GM18951 (cell line): ENCODE results near the gene TMEM270.
"Not testable (repeated sequence)": the region's sequence is repeated elsewhere in the genome, so short reads cannot be mapped to it uniquely, and the experiment has no call there.

Experiments
- POLR2A ChIP-seq: IDR thresholded peaks from 4 replicates; pipeline ENCODE4 v1.6.1; 2011; ENCODE audit warnings: mild to moderate bottlenecking; ENCODE audit not compliant: insufficient read length, insufficient read depth; ENCODE audit errors: extremely low read depth
- in situ Hi-C: fragments of 300-500 bp; cut with MboI; formaldehyde crosslinking; loops from one replicate; pipeline ENCODE4 v1.12.0; 2022; ENCODE audit warnings: low sequenced_read_pairs, mixed read lengths, inconsistent platforms; ENCODE audit not compliant: unreplicated experiment

Gene TMEM270

DNA sequence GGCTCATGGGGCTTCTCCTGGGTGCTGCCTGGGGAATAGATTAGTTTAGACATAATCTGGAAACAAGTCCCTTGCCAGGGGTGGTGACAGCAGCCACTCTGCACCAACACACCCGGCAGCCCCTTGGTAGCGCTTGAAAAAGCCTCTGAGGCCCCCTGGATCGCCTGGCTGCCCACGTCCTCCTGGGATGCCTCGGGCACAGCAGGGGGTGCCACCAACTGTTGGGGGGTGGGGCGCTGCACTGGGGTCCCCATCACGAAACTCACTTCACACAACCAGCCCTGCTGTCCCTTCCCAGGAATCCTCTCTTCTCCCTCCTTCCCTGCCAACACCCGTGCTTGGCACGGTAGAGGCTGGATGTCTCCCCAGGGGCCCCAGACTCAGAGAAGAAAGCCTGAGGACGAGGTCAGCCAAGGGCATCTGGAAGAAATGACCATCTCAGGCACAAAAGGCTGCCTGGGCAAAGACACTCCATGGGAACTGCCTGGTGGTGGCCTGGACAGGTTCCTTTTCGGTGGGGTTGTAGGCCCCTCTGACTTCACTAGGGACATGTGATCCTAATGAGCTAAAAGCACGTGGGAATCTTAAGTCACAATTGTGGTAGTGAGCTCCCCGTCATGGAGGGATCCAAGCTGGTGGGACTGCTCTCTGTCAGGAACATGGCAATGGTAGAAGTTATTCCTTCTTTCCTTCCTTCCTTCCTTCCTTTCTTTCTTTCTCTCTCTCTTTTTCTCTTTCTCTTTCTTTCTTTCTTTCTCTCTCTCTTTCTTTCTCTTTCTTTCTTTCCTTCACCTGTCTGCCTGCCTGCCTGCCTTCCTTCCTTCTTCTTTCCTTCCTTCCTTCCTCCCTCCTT lies 11.3 kb downstream of the TMEM270 start:
- TF ChIP-seq POLR2A, result no peak
- in situ Hi-C loops, result loop anchor here (25.0 kb wide), 1 partner anchor 260 kb away; the partner anchor contains the start of gene MLXIPL

DNA sequence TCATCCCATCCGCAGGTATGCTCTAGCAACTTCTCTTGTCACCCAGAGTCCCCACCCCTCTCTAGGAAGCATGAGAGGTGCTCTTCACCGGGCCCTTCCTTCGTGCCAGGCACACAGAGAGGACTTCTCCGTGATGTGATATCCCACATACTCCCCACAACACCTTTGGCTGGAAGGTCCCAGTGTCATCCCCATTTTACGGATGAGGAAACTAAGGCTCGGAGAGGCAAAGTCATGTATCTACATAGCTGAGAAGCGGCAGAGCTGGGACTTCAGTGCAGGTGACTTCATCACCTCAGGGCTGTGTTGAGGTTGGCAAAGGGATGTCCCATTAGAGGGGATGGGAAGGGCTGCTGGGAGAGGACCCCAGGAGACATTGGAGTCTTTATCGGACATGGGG lies 15.4 kb downstream of the TMEM270 start:
- in situ Hi-C loops, result no loop called here
- TF ChIP-seq POLR2A, result no peak

DNA sequence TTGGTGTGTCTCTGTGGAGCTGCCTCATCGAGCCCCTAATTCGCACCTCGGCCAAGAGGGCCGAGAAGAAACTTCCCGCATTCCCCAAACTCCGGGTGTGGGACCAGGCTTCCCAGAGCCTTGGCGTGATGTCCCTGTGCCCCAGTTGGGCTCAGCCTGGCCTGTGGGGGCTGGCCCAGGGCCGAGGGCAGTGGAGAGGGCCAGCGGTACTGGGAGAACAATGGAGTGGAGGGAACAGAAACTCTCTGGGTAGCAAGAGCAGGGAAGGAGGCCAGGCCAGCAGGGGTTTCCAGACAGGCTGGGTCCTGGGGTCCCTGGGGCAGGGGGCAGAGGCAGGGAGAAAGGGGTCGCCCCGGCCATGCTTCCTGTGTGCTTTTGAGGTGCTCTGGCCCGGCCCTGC lies 16.0 kb downstream of the TMEM270 start:
- in situ Hi-C loops, result no loop called here
- TF ChIP-seq POLR2A, result no peak

DNA sequence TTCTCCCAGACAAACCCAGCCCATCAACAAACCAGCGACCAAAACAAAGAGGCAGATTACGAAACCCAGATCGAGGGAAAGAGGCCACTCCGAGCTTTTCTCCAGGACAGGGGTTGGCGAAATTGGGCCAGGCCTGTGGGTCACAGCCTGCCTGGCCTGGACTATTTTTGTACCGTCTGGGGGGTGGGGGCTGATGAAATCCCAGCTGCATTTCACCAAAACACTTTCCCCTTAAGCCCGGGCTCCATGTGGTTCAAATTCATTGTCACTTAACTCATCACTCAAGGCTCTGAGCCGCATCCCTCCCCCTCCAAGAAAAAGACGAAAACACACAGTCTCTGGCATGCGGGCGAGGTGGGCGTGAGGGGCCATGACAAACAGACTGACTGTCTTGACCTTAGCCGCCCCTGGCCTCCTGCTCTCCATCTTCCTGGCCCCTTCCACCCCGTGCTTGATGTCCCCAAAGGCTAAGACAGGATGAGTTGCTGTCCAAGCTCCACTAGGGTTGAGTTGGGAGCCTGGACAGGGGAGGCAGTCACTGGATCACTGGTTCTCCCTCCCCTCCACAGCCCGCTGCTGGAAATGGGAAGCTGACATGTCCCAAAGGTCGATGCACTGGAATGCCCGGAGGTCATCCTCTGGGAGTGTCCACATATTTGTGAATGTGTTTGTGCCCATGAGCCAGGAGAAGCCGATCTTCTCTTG lies 19.2 kb downstream of the TMEM270 start:
- no peak for TF ChIP-seq POLR2A
- in situ Hi-C loops, result no loop called here

DNA sequence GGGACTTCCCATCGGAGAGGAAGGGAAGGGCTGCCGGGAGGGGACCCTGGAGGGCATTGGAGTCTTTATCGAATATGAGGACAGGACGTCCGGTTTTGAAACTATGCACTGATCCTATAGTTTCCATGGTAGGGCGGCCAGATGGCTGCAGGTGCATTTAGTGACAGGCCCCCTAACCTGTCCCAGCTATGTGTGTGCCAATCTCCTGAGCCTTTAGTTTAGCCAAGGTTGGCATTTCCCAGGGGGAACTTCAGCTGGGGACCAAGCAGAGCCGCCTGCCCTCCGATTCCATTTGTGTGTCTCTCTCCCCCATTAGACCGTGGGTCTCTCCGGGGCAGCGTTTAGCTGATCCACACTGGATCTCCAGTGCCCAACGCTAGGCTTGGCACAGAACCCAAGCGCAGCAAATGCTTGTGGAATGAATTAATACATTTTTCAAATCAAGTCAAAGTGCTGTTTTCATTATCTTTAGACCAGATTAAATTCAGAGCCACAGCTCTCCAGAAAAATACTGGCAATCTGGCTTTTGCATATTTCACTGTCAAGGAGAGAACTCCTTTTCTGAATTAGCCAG lies 19.9 kb downstream of the TMEM270 start:
- TF ChIP-seq POLR2A, result no peak

DNA sequence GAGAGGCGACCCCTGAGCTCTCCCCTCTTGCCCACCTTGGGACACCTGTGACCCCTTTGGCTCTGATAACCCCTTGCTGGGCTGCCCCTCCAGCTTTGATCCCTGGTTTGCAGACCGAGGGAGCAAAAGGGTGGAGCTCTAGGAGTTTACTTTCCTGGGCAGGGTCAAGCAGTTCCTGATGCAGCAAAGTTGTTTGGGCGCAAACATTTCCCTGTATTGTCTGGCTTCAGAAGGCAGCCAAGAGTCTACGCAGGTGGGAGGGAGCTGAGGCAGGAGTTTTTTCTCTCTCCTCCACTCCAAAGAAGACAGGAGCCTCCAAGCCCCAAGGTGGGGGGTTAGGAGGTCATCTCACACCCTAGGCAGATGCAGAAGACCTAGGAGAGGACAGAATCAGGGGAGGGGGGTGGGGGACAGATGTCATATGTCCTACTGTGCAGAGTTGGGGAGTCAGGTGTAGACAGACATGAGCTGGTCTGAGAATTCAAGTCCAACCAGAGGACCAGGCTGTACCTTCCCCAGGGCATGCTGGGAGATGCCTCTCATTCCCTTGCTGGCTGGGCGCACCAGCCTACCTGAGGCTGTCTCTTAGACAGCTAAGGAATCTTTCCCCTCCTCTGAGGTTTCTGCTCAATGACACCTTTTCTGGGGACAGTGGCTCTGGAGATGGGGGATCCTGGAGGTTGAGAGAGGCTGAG lies 20.5 kb downstream of the TMEM270 start:
- in situ Hi-C loops, result no loop called here
- TF ChIP-seq POLR2A, result no peak

More for the DNA sequence above, 19.9 kb downstream of the TMEM270 start:
- in situ Hi-C loops, result no loop called here

DNA sequence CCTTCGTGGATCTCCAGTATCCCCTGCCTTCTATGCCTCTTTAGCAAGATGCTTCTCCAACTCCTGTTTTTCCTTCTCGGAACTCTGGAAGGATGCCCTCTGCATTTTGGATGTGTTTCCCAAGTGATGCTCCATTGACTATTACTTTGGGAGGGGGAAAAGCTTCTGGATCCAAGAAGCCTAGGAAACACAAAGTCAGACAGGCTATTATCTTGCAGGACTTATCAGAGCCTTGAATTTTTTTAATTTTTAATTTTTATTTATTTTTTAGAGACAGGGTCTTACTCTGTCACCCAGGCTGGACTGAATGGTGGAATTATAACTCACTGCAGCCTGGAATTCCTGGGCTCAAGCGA lies 21.1 kb downstream of the TMEM270 start:
- no peak for TF ChIP-seq POLR2A
- in situ Hi-C loops, result no loop called here

DNA sequence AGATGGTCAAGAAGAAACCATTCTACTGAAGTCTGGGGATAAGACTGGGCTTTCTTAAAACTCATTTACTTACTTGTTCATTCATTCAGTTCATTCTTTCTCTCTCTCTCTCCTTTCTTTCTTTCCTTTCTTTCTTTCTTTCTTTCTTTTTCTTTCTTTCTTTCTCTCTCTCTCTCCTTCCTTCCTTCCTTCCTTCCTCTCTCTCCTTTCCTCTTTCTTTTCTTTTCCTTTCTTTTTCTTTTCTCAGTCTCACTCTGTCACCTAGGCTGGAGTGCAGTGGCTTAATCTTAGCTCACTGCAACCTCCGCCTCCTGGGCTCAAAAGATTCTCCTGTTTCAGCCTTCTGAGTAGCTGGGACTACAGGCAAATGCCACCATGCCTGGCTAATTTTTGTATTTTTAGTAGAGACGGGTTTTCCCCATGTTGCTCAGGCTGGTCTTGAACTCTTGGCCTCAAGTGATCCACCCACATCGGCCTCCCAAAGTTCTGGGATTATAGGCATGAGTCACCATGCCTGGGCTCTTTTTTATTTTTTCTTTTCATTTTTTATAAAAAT lies 24.0 kb downstream of the TMEM270 start:
- in situ Hi-C loops, result not testable (repeated sequence)

DNA sequence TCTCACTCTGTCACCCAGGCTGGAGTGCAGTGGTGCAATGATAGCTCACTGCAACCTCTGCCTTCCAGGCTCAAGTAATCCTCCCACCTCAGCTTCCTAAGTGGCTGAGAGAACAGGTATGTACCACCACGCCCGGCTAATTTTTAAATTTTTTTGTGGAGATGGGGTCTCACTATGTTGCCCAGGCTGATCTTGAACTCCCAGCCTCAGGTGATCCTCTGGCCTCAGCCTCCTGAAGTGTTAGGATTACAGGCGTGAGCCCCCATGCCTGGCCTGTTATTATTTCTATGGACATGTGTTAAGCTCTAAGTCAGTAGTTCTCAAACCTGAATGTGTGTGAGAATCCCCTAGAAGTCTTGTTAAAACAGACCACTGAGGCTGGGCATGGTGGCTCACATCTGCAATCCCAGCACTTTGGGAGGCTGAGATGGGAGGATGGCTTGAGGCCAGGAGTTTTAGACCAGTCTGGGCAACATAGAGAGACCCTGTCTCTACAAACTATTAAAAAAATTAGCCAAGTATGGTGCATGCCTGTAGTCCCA lies 24.5 kb downstream of the TMEM270 start:
- TF ChIP-seq POLR2A, result no peak
- in situ Hi-C loops, result no loop called here

DNA sequence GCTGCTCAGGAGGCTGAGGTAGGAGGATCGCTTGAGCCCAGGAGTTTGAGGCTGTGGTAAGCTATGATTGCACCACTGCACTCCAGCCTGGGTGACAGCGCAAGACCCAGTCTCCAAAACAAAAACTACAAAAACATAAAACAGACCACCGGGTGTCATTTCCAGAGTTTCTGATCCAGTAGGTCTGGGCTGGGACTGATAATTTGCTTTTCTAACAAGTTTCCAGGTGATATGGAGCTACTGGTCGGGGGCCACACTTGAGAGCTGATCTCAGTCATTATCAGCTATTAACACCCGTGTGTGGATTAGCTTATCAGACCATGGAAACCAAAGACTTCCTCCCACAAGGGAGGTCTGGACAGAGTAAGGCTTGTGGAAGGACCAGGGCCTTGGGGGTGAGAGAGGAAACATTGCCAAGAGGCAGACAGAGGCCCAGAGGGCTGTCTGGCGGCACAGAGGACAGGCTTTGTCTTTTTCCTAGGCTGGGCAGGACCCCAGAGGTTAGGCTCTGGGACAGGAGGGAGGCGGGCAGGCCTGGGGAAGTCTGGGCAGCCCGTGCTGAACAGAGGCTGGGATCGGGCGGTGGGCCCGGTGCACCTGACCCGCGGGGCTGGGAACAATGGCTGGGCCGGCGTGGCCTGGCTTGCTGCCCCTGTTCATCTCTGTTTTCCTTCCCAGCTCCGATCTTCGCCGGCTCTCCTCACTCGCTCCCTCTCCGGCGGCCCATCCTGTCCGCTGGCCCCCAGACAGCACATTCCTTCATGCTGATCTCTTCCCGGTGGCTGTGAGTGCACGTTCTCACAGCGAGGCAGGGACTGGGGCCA lies 25.2 kb downstream of the TMEM270 start:
- TF ChIP-seq POLR2A, result no peak
- in situ Hi-C loops, result no loop called here

DNA sequence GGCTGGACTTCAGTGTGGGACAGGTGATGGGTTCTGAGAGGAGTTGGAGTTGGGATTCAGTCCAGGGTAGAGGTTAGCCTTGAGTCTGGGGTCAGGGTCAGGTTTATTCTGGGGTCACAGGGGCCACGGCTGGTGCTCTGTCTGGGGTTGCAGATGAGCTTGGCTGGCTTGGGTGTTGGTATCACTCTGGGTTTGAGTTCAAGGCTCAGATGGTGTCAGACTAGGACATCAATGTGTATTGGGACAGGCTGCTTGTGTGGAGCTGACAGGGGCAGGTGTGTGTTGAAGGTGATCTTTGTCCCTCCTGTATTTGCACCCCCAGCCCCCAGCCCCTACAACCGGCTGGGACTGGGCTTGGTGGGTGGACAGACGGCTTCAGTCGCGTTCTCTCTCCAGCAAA lies 26.8 kb downstream of the TMEM270 start:
- in situ Hi-C loops, result no loop called here
- TF ChIP-seq POLR2A, result no peak

DNA sequence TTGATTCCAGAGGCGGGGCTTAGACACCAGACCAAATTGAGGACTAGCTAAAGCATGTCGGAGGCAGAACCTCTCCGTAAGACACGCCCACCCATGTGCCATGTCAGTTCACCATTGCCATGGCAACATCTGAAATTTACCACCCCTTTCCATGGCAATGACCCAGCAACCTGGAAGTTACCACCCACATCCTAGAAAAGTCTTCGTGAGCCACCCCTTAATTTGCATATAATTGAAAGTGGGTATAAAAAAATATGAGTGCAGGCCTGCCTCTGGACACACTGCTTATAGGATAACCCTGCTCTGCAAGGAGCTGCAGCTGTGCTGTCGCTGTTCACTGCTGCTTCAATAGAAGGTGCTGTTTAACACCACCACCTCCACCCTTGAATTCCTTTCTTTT lies 28.0 kb downstream of the TMEM270 start:
- in situ Hi-C loops, result no loop called here
- no peak for TF ChIP-seq POLR2A
